ENCODE data around the gene C16orf87. TPM values are rescaled to one million over a fixed set of nuclear protein-coding genes. Genes with fewer than 3 reads are reported as not detected.

The C16orf87 gene
- polyA plus RNA-seq, 1 donor (not counting 4 experiments of a cell fraction or from before 2014, with no cell fraction given) = 10.2 TPM

GRCh38 chr16:46832757-46833459 is 1.9 kb upstream of the C16orf87 start:
- FAIRE-seq (no peak), DNase-seq (ENCODE audit: low read depth, low spot score) (no peak)
- no peaks in the 10 kb centered on the region for H3K9me1 ChIP-seq (ENCODE audit: control insufficient read depth, extremely low read depth, insufficient read depth, low read length)
- H3K9ac ChIP-seq (ENCODE audit: control insufficient read depth, extremely low read depth, insufficient read depth, low read length) = no peak overlapping the region
- H3K4me3 ChIP-seq (ENCODE audit: control insufficient read depth in 2 of 3, extremely low read depth in 1 of 3, insufficient read depth in 2 of 3, low read depth in 1 of 3, low read length in 3 of 3) = no peak overlapping the region
- peaks cover 24% of the 10 kb centered on the region for H3K79me2 ChIP-seq (ENCODE audit: control insufficient read depth, insufficient read depth, low read length)
- peaks cover 11% of the 10 kb centered on the region for H3K4me1 ChIP-seq (ENCODE audit: control insufficient read depth, extremely low read depth, insufficient read depth, low read length)
- H3K27ac ChIP-seq (ENCODE audit: control insufficient read depth, insufficient read depth, low read length) = no peak overlapping the region
- no peaks in the 10 kb centered on the region for H3K36me3 ChIP-seq (ENCODE audit: control insufficient read depth in 2 of 2, extremely low read depth in 1 of 2, insufficient read depth in 2 of 2, low read length in 2 of 2)
- no peak overlapping the region for H2AFZ ChIP-seq (ENCODE audit: control insufficient read depth, low read length)
- H4K20me1 ChIP-seq (ENCODE audit: control insufficient read depth, extremely low read depth, insufficient read depth, low read length) = no peaks in the 10 kb centered on the region
- no peak overlapping the region for H3K4me2 ChIP-seq (ENCODE audit: control insufficient read depth, extremely low read depth, insufficient read depth, low read depth, low read length)
- no peaks in the 10 kb centered on the region for H3K9me3 ChIP-seq (ENCODE audit: control insufficient read depth, low read depth, low read length)
- H3K27me3 ChIP-seq (ENCODE audit: control insufficient read depth, extremely low read depth, insufficient read depth, low read length) = no peaks in the 10 kb centered on the region
- TF ChIP-seq CTCF (optimal IDR thresholded peaks at IDR 0.05 in 1 of 3, IDR thresholded peaks at IDR 0.05 in 1 of 3, conservative IDR thresholded peaks at IDR 0.05 in 1 of 3; ENCODE audit: extremely low read depth in 1 of 3, insufficient read depth in 2 of 3, low read length in 3 of 3) = no peak
- no peak for TF ChIP-seq EZH2 (IDR thresholded peaks at IDR 0.05; ENCODE audit: low read length)
- dilution Hi-C loops (cut with MboI; ENCODE audit: extremely low pct_ligation_motif_present, low sequenced_read_pairs) = no loop called here

GRCh38 chr16:46830417-46830901 is 521 bp downstream of the C16orf87 start:
- Histone ChIP-seq H3K4me2 (ENCODE audit: control insufficient read depth, extremely low read depth, insufficient read depth, low read depth, low read length) (peak overlapping the region; percentile 95), H3K36me3 (ENCODE audit: control insufficient read depth in 2 of 2, extremely low read depth in 1 of 2, insufficient read depth in 2 of 2, low read length in 2 of 2) (no peaks in the 10 kb centered on the region), H3K79me2 (ENCODE audit: control insufficient read depth, insufficient read depth, low read length) (peaks cover 43% of the 10 kb centered on the region), H4K20me1 (ENCODE audit: control insufficient read depth, extremely low read depth, insufficient read depth, low read length) (no peaks in the 10 kb centered on the region), H3K9me1 (ENCODE audit: control insufficient read depth, extremely low read depth, insufficient read depth, low read length) (no peaks in the 10 kb centered on the region), H3K27me3 (ENCODE audit: control insufficient read depth, extremely low read depth, insufficient read depth, low read length) (no peaks in the 10 kb centered on the region), H2AFZ (ENCODE audit: control insufficient read depth, low read length) (peak overlapping the region; percentile 93), H3K9ac (ENCODE audit: control insufficient read depth, extremely low read depth, insufficient read depth, low read length) (peak overlapping the region; percentile 89), H3K4me3 (ENCODE audit: control insufficient read depth in 2 of 3, extremely low read depth in 1 of 3, insufficient read depth in 2 of 3, low read depth in 1 of 3, low read length in 3 of 3) (peak overlapping the region; percentile 89 to 92 (median 90)), H3K27ac (ENCODE audit: control insufficient read depth, insufficient read depth, low read length) (peak overlapping the region; percentile 94), H3K9me3 (ENCODE audit: control insufficient read depth, low read depth, low read length) (no peaks in the 10 kb centered on the region), H3K4me1 (ENCODE audit: control insufficient read depth, extremely low read depth, insufficient read depth, low read length) (peaks cover 18% of the 10 kb centered on the region)
- TF ChIP-seq CTCF (optimal IDR thresholded peaks at IDR 0.05 in 1 of 3, IDR thresholded peaks at IDR 0.05 in 1 of 3, conservative IDR thresholded peaks at IDR 0.05 in 1 of 3; ENCODE audit: extremely low read depth in 1 of 3, insufficient read depth in 2 of 3, low read length in 3 of 3) (no peak), EZH2 (IDR thresholded peaks at IDR 0.05; ENCODE audit: low read length) (no peak)
- no peak for FAIRE-seq
- DNase-seq (ENCODE audit: low read depth, low spot score) = no peak
- dilution Hi-C loops (cut with MboI; ENCODE audit: extremely low pct_ligation_motif_present, low sequenced_read_pairs) = no loop called here
